H1 (cell line): ENCODE results near the gene RIMBP2. TPM values are rescaled to one million over a fixed set of nuclear protein-coding genes. Genes with fewer than 3 reads are reported as not detected.

Experiments
- CTCF ChIA-PET: fragments of 300-600 bp; sonication (Branson Sonifier 250); formaldehyde crosslinking; loops from one replicate; lab custom pipeline; 2021; ENCODE audit not compliant: partially characterized antibody; lab: Charles Lee
- POLR2A ChIA-PET: fragments of 300-600 bp; sonication (Branson Sonifier 250); formaldehyde crosslinking; loops from one replicate; lab custom pipeline; 2021; ENCODE audit warnings: inconsistent platforms; ENCODE audit not compliant: partially characterized antibody; lab: Charles Lee
- DNase-seq, 2 experiments: peaks; one replicate each; pipeline versions ENCODE4 v3.0.0 to v3.0.0-alpha.2; 2010 to 2022; ENCODE audit warnings: low spot score in 2 of 2, low read depth in 1 of 2, mixed read lengths in 1 of 2
- FAIRE-seq: peaks from 2 replicates; lab custom pipeline; 2011; peaks lifted over from hg19 to GRCh38; lab: Jason Lieb, UNC
- H2AFZ ChIP-seq: 2 replicates; pipeline ENCODE4 v1.8.1; 2012; ENCODE audit warnings: low read length, inconsistent platforms
- H2AK5ac ChIP-seq: 2 replicates; pipeline ENCODE4 v1.6.1; 2013; ENCODE audit warnings: low read depth, low read length
- H2BK120ac ChIP-seq: replicated peaks from 2 replicates; pipeline ENCODE3; 2013; ENCODE audit warnings: low read depth, low read length, inconsistent platforms
- H2BK12ac ChIP-seq: 2 replicates; pipeline ENCODE4 v1.6.1; 2013; ENCODE audit warnings: low read depth, low read length
- H2BK15ac ChIP-seq: 2 replicates; pipeline ENCODE4 v1.6.1; 2013; ENCODE audit warnings: low read length
- H2BK20ac ChIP-seq: 2 replicates; pipeline ENCODE4 v1.6.1; 2013; ENCODE audit warnings: low read length
- H2BK5ac ChIP-seq: 2 replicates; pipeline ENCODE4 v1.6.1; 2013; ENCODE audit warnings: low read depth, low read length
- H3K14ac ChIP-seq: 2 replicates; pipeline ENCODE4 v1.6.1; 2013; ENCODE audit warnings: inconsistent platforms; ENCODE audit not compliant: insufficient read length
- H3K18ac ChIP-seq: 2 replicates; pipeline ENCODE4 v1.6.1; 2013; ENCODE audit warnings: low read length; ENCODE audit errors: extremely low read depth
- H3K23ac ChIP-seq: 2 replicates; pipeline ENCODE4 v1.6.1; 2013; ENCODE audit warnings: inconsistent platforms; ENCODE audit not compliant: insufficient read length
- H3K23me2 ChIP-seq: 2 replicates; pipeline ENCODE4 v1.6.1; 2013; ENCODE audit warnings: low read depth, low read length
- H3K27ac ChIP-seq: 2 replicates; pipeline ENCODE4 v1.6.1; 2011; ENCODE audit warnings: low read depth, low read length, inconsistent platforms
- H3K27me3 ChIP-seq, 4 experiments: replicated peaks in 1 of 4; 1 replicate in 1 of 4; 2 replicates in 3 of 4; pipeline versions ENCODE4 v1.6.1 to v1.8.1; 2011 to 2013; ENCODE audit warnings: low read length in 3 of 4, mild to moderate bottlenecking in 3 of 4, inconsistent platforms in 2 of 4, mixed read lengths in 2 of 4, moderate library complexity in 1 of 4; ENCODE audit not compliant: control insufficient read depth in 3 of 4, insufficient read depth in 3 of 4; ENCODE audit errors: extremely low read depth in 1 of 4
- H3K36me3 ChIP-seq, 4 experiments: 2 replicates each; pipeline versions ENCODE4 v1.6.1 to v1.8.1; 2011 to 2013; ENCODE audit warnings: mild to moderate bottlenecking in 4 of 4, low read length in 3 of 4, moderate library complexity in 2 of 4, control low read depth in 1 of 4, inconsistent platforms in 1 of 4; ENCODE audit not compliant: insufficient read depth in 4 of 4, control insufficient read depth in 2 of 4
- H3K4ac ChIP-seq: replicated peaks from 2 replicates; pipeline ENCODE3; 2013; ENCODE audit warnings: low read length, low read depth, mixed read lengths, inconsistent platforms; ENCODE audit not compliant: insufficient read length
- H3K4me1 ChIP-seq, 4 experiments: replicated peaks in 1 of 4; 1 replicate in 1 of 4; 2 replicates in 3 of 4; pipeline versions ENCODE4 v1.6.1 to v1.8.1; 2011 to 2013; ENCODE audit warnings: low read length in 3 of 4, inconsistent platforms in 2 of 4, mixed read lengths in 1 of 4; ENCODE audit not compliant: insufficient read depth in 4 of 4, control insufficient read depth in 3 of 4
- H3K4me2 ChIP-seq, 2 experiments: 2 replicates each; pipeline versions ENCODE4 v1.6.1 to v1.8.1; 2011 to 2013; ENCODE audit warnings: low read depth in 2 of 2, low read length in 2 of 2, control low read depth in 1 of 2, inconsistent platforms in 1 of 2, mild to moderate bottlenecking in 1 of 2; ENCODE audit not compliant: insufficient read depth in 1 of 2
- H3K4me3 ChIP-seq, 4 experiments: fragments of 200-600, 300-600 bp in 1 of 4; sonication (generic), shearing (Covaris generic), sonication (Bioruptor Twin) in 1 of 4; 2 replicates each; pipeline versions ENCODE4 v1.5.1 to v1.8.1; 2011 to 2016; ENCODE audit warnings: low read length in 4 of 4, low read depth in 3 of 4, control low read depth in 2 of 4, inconsistent platforms in 2 of 4, mild to moderate bottlenecking in 2 of 4, mixed read lengths in 1 of 4, moderate library complexity in 1 of 4; ENCODE audit not compliant: insufficient read depth in 2 of 4; ENCODE audit errors: extremely low read depth in 1 of 4
- H3K56ac ChIP-seq: replicated peaks from 2 replicates; pipeline ENCODE3; 2013; ENCODE audit warnings: low read depth, mild to moderate bottlenecking, mixed read lengths, low read length, inconsistent platforms; ENCODE audit not compliant: insufficient read length
- H3K79me1 ChIP-seq: 2 replicates; pipeline ENCODE4 v1.6.1; 2013; ENCODE audit warnings: low read depth, low read length, control low read depth
- H3K79me2 ChIP-seq, 2 experiments: 2 replicates each; pipeline versions ENCODE4 v1.6.1 to v1.8.1; 2012 to 2013; ENCODE audit warnings: low read length in 2 of 2, mild to moderate bottlenecking in 2 of 2, inconsistent platforms in 1 of 2; ENCODE audit not compliant: insufficient read depth in 2 of 2, control insufficient read depth in 1 of 2
- H3K9ac ChIP-seq, 4 experiments: replicated peaks in 1 of 4; 1 replicate in 1 of 4; 2 replicates in 3 of 4; pipeline versions ENCODE4 v1.6.1 to v1.8.1; 2011 to 2013; ENCODE audit warnings: low read depth in 3 of 4, low read length in 3 of 4, control low read depth in 2 of 4, mild to moderate bottlenecking in 2 of 4, moderate library complexity in 2 of 4, inconsistent platforms in 1 of 4; ENCODE audit errors: extremely low read depth in 1 of 4
- H3K9me3 ChIP-seq, 2 experiments: 2 replicates each; pipeline versions ENCODE4 v1.6.1 to v1.8.1; 2012 to 2013; ENCODE audit warnings: mild to moderate bottlenecking in 2 of 2, moderate library complexity in 2 of 2, control low read depth in 1 of 2, inconsistent platforms in 1 of 2, low read depth in 1 of 2, low read length in 1 of 2, mixed read lengths in 1 of 2; ENCODE audit not compliant: insufficient read depth in 2 of 2
- H4K20me1 ChIP-seq, 2 experiments: replicated peaks in 1 of 2; 2 replicates each; pipeline versions ENCODE3 to v1.8.1; 2011 to 2013; ENCODE audit warnings: inconsistent platforms in 2 of 2, low read length in 2 of 2, mild to moderate bottlenecking in 1 of 2; ENCODE audit not compliant: insufficient read depth in 2 of 2, control insufficient read depth in 1 of 2
- H4K5ac ChIP-seq: 2 replicates; pipeline ENCODE4 v1.6.1; 2013; ENCODE audit warnings: low read length, low read depth, mixed read lengths, inconsistent platforms; ENCODE audit not compliant: insufficient read length
- H4K8ac ChIP-seq: 2 replicates; pipeline ENCODE4 v1.8.0; 2013; ENCODE audit warnings: mild to moderate bottlenecking, moderate library complexity, low read length, inconsistent platforms; ENCODE audit not compliant: insufficient read depth; ENCODE audit errors: extremely low read depth
- H4K91ac ChIP-seq: replicated peaks from 2 replicates; pipeline ENCODE3; 2013; ENCODE audit warnings: low read length, mixed read lengths, inconsistent platforms; ENCODE audit not compliant: insufficient read length
- BACH1 ChIP-seq: IDR thresholded peaks from 2 replicates; pipeline ENCODE4 v1.6.1; 2012; ENCODE audit warnings: low read length, improper control_type of control experiment
- CBX8 ChIP-seq: fragments of 300-800, 300-1000 bp; sonication (generic); IDR thresholded peaks from 2 replicates; pipeline ENCODE4 v1.7.1; 2016; ENCODE audit warnings: low read depth, low read length, borderline replicate concordance
- JUND ChIP-seq: IDR thresholded peaks from 2 replicates; pipeline ENCODE4 v1.6.1; 2011; ENCODE audit warnings: mild to moderate bottlenecking, improper control_type of control experiment, low read length
- NRF1 ChIP-seq: IDR thresholded peaks from 2 replicates; pipeline ENCODE4 v1.6.1; 2011; ENCODE audit warnings: mild to moderate bottlenecking, low read depth, low read length, improper control_type of control experiment
- POLR2AphosphoS5 ChIP-seq: IDR thresholded peaks from 2 replicates; pipeline ENCODE4 v1.6.1; 2011; ENCODE audit warnings: low read depth, low read length
- RAD21 ChIP-seq, 2 experiments: IDR thresholded peaks in 1 of 2; conservative IDR thresholded peaks in 1 of 2; 2 replicates each; pipeline ENCODE4 v1.6.1; 2011; ENCODE audit warnings: low read depth in 2 of 2, low read length in 2 of 2, improper control_type of control experiment in 1 of 2, inconsistent platforms in 1 of 2, mild to moderate bottlenecking in 1 of 2, moderate library complexity in 1 of 2
- SIX5 ChIP-seq: IDR thresholded peaks from 2 replicates; pipeline ENCODE4 v1.6.1; 2011; ENCODE audit warnings: mild to moderate bottlenecking, low read depth, low read length
- SP4 ChIP-seq: IDR thresholded peaks from 2 replicates; pipeline ENCODE4 v1.6.1; 2012; ENCODE audit warnings: low read length, inconsistent platforms
- TAF1 ChIP-seq: IDR thresholded peaks from 2 replicates; pipeline ENCODE4 v1.6.1; 2011; ENCODE audit warnings: mild to moderate bottlenecking, low read depth, low read length
- TBP ChIP-seq: IDR thresholded peaks from 2 replicates; pipeline ENCODE4 v1.6.1; 2011; ENCODE audit warnings: low read depth, low read length, improper control_type of control experiment
- ZNF274 ChIP-seq: IDR thresholded peaks from 2 replicates; pipeline ENCODE4 v1.7.0; 2012; ENCODE audit warnings: low read length, borderline replicate concordance; ENCODE audit errors: extremely low read depth
- WGBS, 2 experiments: shearing (Covaris generic) in 1 of 2; methylation state at CpG; one replicate each; pipeline versions ENCODE4 v1.1.6 to v1.1.7; 2013 to 2015; ENCODE audit warnings: low lambda C conversion rate in 2 of 2, mixed read lengths in 2 of 2, inconsistent platforms in 1 of 2, low coverage in 1 of 2, missing lambda C conversion rate in 1 of 2; ENCODE audit not compliant: insufficient replicate concordance in 2 of 2, insufficient coverage in 1 of 2, insufficient read length in 1 of 2; ENCODE audit errors: extremely low coverage in 1 of 2, missing lambda C conversion rate in 1 of 2; 5-methylcytosine and 5-hydroxymethylcytosine counted together
- polyA plus RNA-seq, 7 experiments: library from polyadenylated mRNA; depleted of rRNA in 3 of 7; stranded (reverse) in 5 of 7; unstranded in 2 of 7; fragments of >200 nt in 5 of 7; fragments of 200-250 nt in 2 of 7; gene quantifications; 1 replicate in 5 of 7; 2 replicates in 1 of 7; 4 replicates in 1 of 7; pipeline versions ENCODE4 v1.2.1 to v1.2.3, GENCODE V29; 2011 to 2013; ENCODE audit warnings: missing spikeins in 2 of 7, mixed read lengths in 2 of 7
- total RNA-seq: library from RNA; stranded (reverse); fragmentation: NEBNext Ultra II Directional; extraction: Animal tissue kit (Norgen Biotek cat#: 25700); gene quantifications from 2 replicates; pipeline ENCODE4 v1.2.1, GENCODE V29; 2021
- TF ChIP-seq, protein P1 (sequence below): IDR thresholded peaks from 2 replicates; pipeline ENCODE4 v1.6.1; 2012; ENCODE audit warnings: inconsistent platforms
- TF ChIP-seq, protein P2 (sequence below): IDR thresholded peaks from 2 replicates; pipeline ENCODE4 v1.6.1; 2012; ENCODE audit warnings: inconsistent platforms

Gene RIMBP2
- total and polyA plus RNA-seq, 2 of the 8 experiments (the other 6 are each of a cell fraction or from before 2014, with no cell fraction given), result 0.18 to 0.65 TPM

DNA sequence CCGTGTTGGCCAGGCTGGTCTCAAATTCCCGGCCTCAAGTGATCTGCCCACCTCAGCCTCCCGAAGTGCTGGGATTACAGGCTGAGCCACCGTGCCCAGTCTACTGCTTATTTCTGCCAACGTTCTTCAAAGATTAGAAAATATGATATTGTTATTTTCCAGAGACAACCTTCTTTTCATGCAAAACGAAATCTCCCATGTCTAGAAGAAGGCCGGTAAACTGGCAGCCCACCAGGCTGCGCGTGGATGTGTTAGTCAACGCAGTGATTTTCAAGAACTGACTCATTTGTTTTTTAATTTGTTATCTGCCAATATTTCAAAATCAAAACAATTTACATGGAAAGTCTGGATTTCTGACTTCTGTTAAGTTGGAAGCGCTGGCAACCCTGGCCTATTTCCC lies 169.6 kb downstream of the RIMBP2 start:
- Histone ChIP-seq H4K20me1 (no peaks in the 10 kb centered on the region), H2BK12ac (no peak overlapping the region), H4K8ac (no peak overlapping the region), H3K23ac (no peak overlapping the region), H3K56ac (no peak overlapping the region), H3K27me3 (peaks cover 0 to 2% (median 0%) of the 10 kb centered on the region in 4 experiments; a peak in 1 of 7 replicates), H3K79me1 (no peaks in the 10 kb centered on the region), H3K9me3 (peaks cover 4 to 7% of the 10 kb centered on the region in 2 experiments; a peak in 2 of 4 replicates), H4K91ac (no peak overlapping the region), H3K36me3 (no peaks in the 10 kb centered on the region), H2AK5ac (no peak overlapping the region), H3K23me2 (no peaks in the 10 kb centered on the region), H3K79me2 (no peaks in the 10 kb centered on the region), H3K4me2 (no peak overlapping the region), H3K4ac (no peak overlapping the region), H2BK20ac (no peak overlapping the region), H3K4me1 (no peaks in the 10 kb centered on the region), H2BK15ac (no peak overlapping the region), H2BK120ac (no peak overlapping the region)
- CTCF ChIA-PET, result no interaction called here
- no peak for DNase-seq
- 94% methylated on average over 11 of the region's 11 CpGs; no CpG with 5 or more reads in 1 of the 2 experiments for WGBS, 2 experiments
- no peak for TF ChIP-seq CBX8
- no peak for TF ChIP-seq JUND
- TF ChIP-seq NRF1, result no peak
- TF ChIP-seq TBP, result no peak
- TF ChIP-seq POLR2AphosphoS5, result no peak
- no peak for TF ChIP-seq SIX5
- TF ChIP-seq, protein P1, sequence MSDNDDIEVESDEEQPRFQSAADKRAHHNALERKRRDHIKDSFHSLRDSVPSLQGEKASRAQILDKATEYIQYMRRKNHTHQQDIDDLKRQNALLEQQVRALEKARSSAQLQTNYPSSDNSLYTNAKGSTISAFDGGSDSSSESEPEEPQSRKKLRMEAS, result no peak
- TF ChIP-seq SP4, result no peak
- TF ChIP-seq ZNF274, result no peak
- TF ChIP-seq, protein P2, sequence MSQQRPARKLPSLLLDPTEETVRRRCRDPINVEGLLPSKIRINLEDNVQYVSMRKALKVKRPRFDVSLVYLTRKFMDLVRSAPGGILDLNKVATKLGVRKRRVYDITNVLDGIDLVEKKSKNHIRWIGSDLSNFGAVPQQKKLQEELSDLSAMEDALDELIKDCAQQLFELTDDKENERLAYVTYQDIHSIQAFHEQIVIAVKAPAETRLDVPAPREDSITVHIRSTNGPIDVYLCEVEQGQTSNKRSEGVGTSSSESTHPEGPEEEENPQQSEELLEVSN, result no peak
- TF ChIP-seq TAF1, result no peak
- TF ChIP-seq RAD21 (IDR thresholded peaks at IDR 0.05 in 1 of 2, conservative IDR thresholded peaks at IDR 0.05 in 1 of 2; ENCODE audit: low read depth in 2 of 2, low read length in 2 of 2), result no peak
- TF ChIP-seq BACH1, result no peak
- TF ChIP-seq, all 59 proteins: peak for 0
- Histone ChIP-seq H4K5ac (no peak overlapping the region), H2BK5ac (no peak overlapping the region), H2AFZ (no peak overlapping the region), H3K14ac (no peak overlapping the region), H3K27ac (no peak overlapping the region), H3K4me3 (no peak overlapping the region), H3K18ac (no peak overlapping the region), H3K9ac (no peak overlapping the region)
- no peak for FAIRE-seq
- POLR2A ChIA-PET, result no interaction called here
